Measurements from ENCODE around the gene ASIC3. TPM values are rescaled to one million over a fixed set of nuclear protein-coding genes. Genes with fewer than 3 reads are reported as not detected.

Gene ASIC3
- polyA plus RNA-seq, 1 donor (not counting 4 experiments of a cell fraction or from before 2014, with no cell fraction given): 0.35 TPM

- Histone ChIP-seq H4K20me1 (ENCODE audit: control insufficient read depth, extremely low read depth, insufficient read depth, low read length) (no peaks in the 10 kb centered on the region), H2AFZ (ENCODE audit: control insufficient read depth, low read length) (no peak overlapping the region), H3K4me3 (ENCODE audit: control insufficient read depth in 2 of 3, extremely low read depth in 1 of 3, insufficient read depth in 2 of 3, low read depth in 1 of 3, low read length in 3 of 3) (no peak overlapping the region), H3K36me3 (ENCODE audit: control insufficient read depth in 2 of 2, extremely low read depth in 1 of 2, insufficient read depth in 2 of 2, low read length in 2 of 2) (no peaks in the 10 kb centered on the region), H3K9ac (ENCODE audit: control insufficient read depth, extremely low read depth, insufficient read depth, low read length) (no peak overlapping the region), H3K9me1 (ENCODE audit: control insufficient read depth, extremely low read depth, insufficient read depth, low read length) (no peaks in the 10 kb centered on the region), H3K9me3 (ENCODE audit: control insufficient read depth, low read depth, low read length) (no peaks in the 10 kb centered on the region), H3K4me2 (ENCODE audit: control insufficient read depth, extremely low read depth, insufficient read depth, low read depth, low read length) (no peak overlapping the region), H3K79me2 (ENCODE audit: control insufficient read depth, insufficient read depth, low read length) (no peaks in the 10 kb centered on the region), H3K27me3 (ENCODE audit: control insufficient read depth, extremely low read depth, insufficient read depth, low read length) (peaks cover 40% of the 10 kb centered on the region), H3K27ac (ENCODE audit: control insufficient read depth, insufficient read depth, low read length) (no peak overlapping the region), H3K4me1 (ENCODE audit: control insufficient read depth, extremely low read depth, insufficient read depth, low read length) (peaks cover 12% of the 10 kb centered on the region)
- dilution Hi-C loops (cut with MboI; ENCODE audit: extremely low pct_ligation_motif_present, low sequenced_read_pairs): no loop called here
- FAIRE-seq (no peak), DNase-seq (ENCODE audit: low read depth, low spot score) (no peak)
- TF ChIP-seq EZH2 (IDR thresholded peaks at IDR 0.05; ENCODE audit: low read length): no peak
- no peak for TF ChIP-seq CTCF (optimal IDR thresholded peaks at IDR 0.05 in 1 of 3, IDR thresholded peaks at IDR 0.05 in 1 of 3, conservative IDR thresholded peaks at IDR 0.05 in 1 of 3; ENCODE audit: extremely low read depth in 1 of 3, insufficient read depth in 2 of 3, low read length in 3 of 3)
These were observed 38.4 kb upstream of the ASIC3 start for GRCh38 chr7:151010037-151010306.

GRCh38 chr7:151010307-151011096 lies 37.8 kb upstream of the ASIC3 start:
- no peak overlapping the region for H3K9ac ChIP-seq (ENCODE audit: control insufficient read depth, extremely low read depth, insufficient read depth, low read length)
- no peaks in the 10 kb centered on the region for H3K79me2 ChIP-seq (ENCODE audit: control insufficient read depth, insufficient read depth, low read length)
- peaks cover 12% of the 10 kb centered on the region for H3K4me1 ChIP-seq (ENCODE audit: control insufficient read depth, extremely low read depth, insufficient read depth, low read length)
- H3K9me1 ChIP-seq (ENCODE audit: control insufficient read depth, extremely low read depth, insufficient read depth, low read length): no peaks in the 10 kb centered on the region
- FAIRE-seq (no peak), DNase-seq (ENCODE audit: low read depth, low spot score) (no peak)
- H3K4me2 ChIP-seq (ENCODE audit: control insufficient read depth, extremely low read depth, insufficient read depth, low read depth, low read length): peak overlapping the region; percentile 32
- no peak overlapping the region for H3K27ac ChIP-seq (ENCODE audit: control insufficient read depth, insufficient read depth, low read length)
- peaks cover 38% of the 10 kb centered on the region for H3K27me3 ChIP-seq (ENCODE audit: control insufficient read depth, extremely low read depth, insufficient read depth, low read length)
- peak overlapping the region; percentile 51 for H2AFZ ChIP-seq (ENCODE audit: control insufficient read depth, low read length)
- no peaks in the 10 kb centered on the region for H3K36me3 ChIP-seq (ENCODE audit: control insufficient read depth in 2 of 2, extremely low read depth in 1 of 2, insufficient read depth in 2 of 2, low read length in 2 of 2)
- no peak overlapping the region for H3K4me3 ChIP-seq (ENCODE audit: control insufficient read depth in 2 of 3, extremely low read depth in 1 of 3, insufficient read depth in 2 of 3, low read depth in 1 of 3, low read length in 3 of 3)
- H4K20me1 ChIP-seq (ENCODE audit: control insufficient read depth, extremely low read depth, insufficient read depth, low read length): no peaks in the 10 kb centered on the region
- dilution Hi-C loops (cut with MboI; ENCODE audit: extremely low pct_ligation_motif_present, low sequenced_read_pairs): no loop called here
- H3K9me3 ChIP-seq (ENCODE audit: control insufficient read depth, low read depth, low read length): no peaks in the 10 kb centered on the region
- TF ChIP-seq CTCF (optimal IDR thresholded peaks at IDR 0.05 in 1 of 3, IDR thresholded peaks at IDR 0.05 in 1 of 3, conservative IDR thresholded peaks at IDR 0.05 in 1 of 3; ENCODE audit: extremely low read depth in 1 of 3, insufficient read depth in 2 of 3, low read length in 3 of 3) (no peak), EZH2 (IDR thresholded peaks at IDR 0.05; ENCODE audit: low read length) (no peak)
